Femur (tissue), 1 donor: ENCODE data around the gene AKAP14.
"Not testable (repeated sequence)": the region's sequence is repeated elsewhere in the genome, so short reads cannot be mapped to it uniquely, and the experiment has no call there.

Experiments
- DNase-seq: peaks from one replicate; pipeline ENCODE4 v3.0.0-alpha.2; 2017

AKAP14 gene

DNA sequence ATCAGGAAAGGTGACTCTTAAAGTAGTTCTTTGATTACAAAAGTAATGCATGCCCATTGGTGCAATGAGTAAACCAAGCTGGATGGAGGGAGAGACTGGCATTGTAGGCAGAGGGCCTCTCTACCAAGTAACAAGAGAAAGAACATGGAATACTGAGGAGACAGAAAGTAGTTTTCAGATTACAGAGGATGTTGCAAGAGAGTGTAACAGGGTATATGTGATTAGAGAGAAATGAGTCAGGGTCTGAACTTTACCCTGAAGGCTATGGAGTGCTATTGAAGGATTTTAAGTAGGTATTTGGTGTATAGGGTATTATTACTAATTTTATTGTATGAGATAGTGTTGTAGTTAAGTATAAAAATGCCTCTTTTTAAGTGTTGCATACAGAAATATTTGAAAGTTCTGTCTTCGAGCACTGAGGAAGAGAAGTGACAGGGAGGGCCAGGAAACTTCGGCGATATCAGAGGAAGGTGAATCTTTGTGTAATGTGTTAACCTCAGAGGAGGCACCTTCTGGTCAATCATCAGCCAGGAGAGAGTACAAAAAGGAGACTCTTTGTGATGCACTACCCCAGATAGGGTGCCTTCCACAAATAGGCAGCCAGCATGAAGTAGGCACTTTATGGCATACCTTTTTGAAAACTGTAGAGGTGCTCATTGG is 39.7 kb downstream of the AKAP14 start:
- DNase-seq = no peak

DNA sequence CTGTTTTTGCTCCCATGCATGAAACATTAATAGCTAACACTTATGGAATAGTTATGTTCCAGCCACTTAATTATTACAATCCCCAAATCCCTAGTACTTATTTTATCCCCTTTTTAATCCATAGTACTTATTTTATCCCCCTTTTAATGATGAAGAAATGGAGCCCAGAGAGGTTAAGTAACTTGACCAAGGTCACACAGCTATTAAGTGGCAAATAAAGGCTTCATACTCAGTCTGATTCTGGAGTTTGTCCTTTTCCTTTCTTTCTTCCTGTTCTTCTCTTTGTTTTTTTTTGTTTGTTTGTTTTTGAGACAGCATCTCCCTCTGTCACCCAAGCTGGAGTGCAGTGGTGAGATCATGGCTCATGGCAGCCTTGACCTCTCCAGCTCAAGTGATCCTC is 45.6 kb downstream of the AKAP14 start:
- no peak for DNase-seq

DNA sequence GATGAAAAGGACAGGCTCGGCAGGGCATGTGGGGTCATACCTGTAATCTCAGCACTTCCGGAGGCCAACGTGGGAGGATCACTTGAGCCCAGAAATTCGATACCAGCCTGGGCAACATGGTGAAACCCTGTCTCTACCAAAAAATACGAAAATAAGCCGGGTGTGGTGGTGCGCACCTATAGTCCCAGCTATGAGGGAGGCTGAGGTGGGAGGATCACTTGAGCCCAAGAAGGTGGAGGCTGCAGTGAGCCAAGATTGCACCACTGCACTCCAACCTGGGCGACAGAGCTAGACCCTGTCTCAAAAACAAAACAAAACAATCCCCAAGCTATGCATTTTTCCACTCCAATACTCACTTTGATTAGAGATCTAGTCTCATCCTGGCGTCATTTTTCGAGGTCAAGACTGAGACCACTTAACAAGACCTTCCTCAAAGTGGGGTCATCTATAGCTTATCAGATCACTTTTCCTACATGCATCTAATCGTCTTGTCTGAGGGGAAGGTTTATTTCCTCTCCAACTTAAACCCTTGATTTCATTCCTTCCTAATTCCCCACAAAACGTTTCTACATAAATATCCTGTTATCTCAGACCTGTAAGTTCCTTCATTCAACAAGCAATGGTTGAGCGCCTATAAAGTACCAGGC is 46.6 kb downstream of the AKAP14 start:
- DNase-seq = no peak

DNA sequence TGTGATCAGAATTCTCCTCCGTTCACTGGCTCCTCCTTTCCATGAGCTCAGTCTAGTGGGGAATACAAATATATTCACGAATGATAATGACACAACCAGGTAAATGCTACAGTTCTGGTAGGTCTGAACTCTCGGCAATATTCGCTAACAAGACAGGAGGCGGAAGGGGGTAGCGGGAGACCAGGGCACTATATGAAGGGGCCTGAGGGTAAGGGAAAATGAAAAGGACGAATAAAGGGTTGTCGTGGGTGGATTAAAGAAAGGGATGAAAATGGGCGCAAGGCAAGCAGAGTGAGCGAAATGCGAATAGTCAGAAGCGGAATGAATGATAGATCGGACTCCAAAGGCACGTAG is 47.1 kb downstream of the AKAP14 start:
- no peak for DNase-seq

DNA sequence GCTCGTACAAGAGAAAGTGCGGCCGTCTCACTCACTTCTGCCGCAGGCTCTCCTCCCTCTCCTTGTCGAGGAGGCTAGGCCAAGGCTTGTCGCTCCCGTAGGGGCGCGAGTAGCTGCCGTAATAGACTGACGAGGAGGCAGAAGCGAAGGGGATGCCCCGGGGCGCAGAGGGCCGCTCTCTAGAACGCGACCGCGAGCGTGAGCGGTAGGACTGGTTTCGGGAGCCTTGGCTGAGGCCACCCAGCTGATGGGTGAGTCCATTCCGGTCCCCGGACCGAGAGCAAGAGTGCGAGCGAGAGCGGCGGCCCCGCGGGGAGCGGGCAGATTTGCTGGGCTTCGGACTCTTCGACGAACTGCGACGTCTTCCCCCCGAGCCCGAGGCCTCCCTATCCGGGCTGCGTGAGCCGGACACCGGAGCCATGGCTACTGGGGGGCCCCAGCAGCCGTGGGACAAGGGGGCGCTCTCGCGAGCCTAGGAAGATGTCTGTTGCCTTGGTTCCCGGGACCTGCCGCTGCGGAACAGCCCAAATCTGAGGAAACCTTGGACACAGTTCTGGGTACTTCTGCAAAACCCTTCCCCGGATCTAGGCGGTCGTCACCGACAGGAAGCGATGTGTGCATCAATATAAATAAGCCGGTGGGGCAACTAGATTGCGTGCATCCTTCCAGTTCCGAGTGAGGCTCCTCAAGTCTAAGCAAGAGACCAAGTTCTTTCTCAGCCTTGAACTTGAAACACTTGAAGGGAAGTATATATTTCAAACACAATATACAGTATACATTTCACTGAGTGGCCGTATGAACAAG is 47.7 kb downstream of the AKAP14 start, which contains the start of gene NKAP:
NKAP (minus strand) TSS at position 567 of the 804 bp plus-strand sequence; CDS start at position 421, 146 bp downstream.
- peak; percentile 91 for DNase-seq

DNA sequence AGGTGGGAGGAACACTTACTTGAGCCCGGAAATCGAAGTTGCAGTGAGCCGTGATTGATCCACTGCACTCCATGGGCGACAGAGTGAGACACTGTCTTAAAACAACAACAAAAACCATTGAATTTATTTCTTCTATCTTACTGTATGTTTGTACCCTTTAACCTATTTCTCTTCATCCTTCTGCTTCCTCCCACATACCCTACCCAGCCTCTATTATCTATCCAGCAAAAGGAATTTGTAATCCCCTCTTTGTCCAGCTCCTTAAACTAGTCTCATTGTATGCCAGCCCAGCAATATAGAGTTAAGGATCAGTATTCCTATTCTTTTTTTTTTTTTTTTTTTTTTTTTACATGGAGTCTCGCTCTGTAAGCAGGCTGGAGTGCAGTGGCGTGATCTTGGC is 49.8 kb downstream of the AKAP14 start:
- no peak for DNase-seq

DNA sequence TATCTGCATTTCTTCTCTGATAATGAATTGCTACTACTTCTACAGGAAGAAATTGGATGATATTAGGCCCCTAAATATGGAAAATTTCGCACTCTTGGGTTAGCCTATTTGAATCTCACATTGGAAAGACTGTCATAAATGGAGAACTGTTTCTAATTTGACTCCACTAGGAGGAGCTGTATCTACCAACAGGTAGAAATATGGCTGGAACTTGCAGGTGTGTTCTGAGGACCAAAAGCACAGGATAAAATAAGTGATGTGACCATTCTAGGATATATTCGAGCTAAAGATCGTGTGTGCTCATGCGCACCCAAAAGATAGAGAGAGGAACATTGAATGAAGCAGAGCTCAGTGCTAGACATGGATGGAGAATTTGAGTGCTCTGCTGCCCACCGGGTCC is 52.7 kb downstream of the AKAP14 start:
- no peak for DNase-seq

DNA sequence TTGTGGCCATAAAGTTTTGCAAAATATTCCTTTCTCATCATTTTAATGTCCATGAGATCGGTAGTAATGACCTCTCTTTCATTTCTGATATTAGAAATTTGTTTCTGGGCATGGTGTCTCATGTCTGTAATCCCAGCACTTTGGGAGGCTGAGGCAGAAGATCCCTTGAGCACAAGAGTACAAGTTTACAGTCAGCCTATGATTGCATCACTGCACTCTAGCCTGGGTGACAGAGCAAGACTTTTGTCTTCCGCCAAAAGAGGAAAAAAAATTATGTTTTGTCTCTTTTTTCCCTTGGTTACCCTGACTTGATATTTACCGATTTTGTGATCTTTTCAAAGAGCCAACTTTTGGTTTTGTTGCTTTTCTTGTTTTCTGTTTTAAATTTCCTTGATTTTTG is 58.7 kb downstream of the AKAP14 start:
- no peak for DNase-seq

DNA sequence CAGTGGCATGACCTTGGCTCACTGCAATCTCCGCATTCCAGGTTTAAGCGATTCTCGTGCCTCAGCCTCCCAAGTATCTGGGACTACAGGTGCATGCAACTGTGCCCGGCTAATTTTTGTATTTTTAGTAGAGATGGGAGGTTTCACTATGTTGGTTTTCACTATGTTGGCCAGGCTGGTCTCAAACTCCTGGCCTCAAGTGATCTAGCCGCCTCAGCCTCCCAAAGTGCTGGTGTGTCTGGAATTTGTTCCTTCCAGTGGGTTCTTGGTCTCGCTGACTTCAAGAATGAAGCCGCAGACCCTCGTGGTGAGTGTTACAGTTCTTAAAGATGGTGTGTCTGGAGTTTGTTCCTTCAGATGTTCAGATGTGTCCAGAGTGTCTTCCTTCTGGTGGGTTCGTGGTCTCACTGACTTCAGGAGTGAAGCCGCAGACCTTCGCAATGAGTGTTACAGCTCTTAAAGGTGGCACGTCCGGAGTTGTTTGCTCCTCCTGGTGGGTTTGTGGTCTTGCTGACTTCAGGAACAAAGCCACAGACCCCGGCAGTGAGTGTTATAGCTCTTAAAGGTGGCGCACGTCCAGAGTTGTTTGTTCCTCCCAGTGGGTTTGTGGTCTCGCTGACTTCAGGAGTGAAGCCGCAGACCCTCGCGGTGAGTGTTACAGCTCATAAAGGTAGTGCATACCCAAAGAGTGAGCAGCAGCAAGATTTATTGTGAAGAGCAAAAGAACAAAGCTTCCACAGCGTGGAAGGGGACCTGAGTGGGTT is 60.3 kb downstream of the AKAP14 start:
- DNase-seq = not testable (repeated sequence)

DNA sequence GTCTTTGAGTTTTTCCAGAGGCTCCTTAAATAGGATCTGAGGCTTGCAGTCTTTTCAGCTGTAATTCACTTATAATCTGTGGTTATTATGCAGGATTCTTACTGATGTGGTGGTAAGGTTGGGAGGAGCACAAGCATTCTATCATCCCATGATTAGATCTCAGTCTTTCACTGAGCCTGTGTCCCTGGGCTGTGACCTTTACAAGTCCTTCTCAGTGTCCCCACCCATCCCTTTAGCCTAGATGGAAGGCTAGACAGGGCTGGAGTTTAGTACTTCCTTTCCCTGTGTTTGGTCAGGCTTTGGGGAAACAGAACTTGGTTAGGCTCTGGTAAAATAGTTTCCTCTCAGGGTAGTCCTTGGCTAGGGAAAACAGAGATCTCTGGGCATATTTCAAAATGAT is 64.9 kb downstream of the AKAP14 start:
- no peak for DNase-seq

DNA sequence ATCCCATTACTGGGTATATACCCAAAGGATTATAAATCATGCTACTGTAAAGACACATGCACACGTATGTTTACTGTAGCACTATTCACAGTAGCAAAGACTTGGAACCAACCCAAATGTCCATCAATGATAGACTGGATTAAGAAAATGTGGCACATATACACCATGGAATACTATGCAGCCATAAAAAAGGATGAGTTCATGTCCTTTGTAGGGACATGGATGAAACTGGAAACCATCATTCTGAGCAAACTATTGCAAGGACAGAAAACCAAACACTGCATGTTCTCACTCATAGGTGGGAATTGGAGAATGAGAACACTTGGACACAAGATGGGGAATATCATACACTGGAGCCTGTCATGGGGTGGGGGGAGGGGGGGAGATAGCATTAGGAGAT is 71.1 kb downstream of the AKAP14 start:
- DNase-seq = not testable (repeated sequence)
